Stimulated activated effector memory CD8-positive, alpha-beta T cell treated with anti-CD3 and anti-CD28 coated beads, Interleukin-12 subunit alpha, Interleukin-12 subunit beta, amount 100 ng/mL, for 72 hours (primary cell): Measurements from ENCODE around the gene TSGA10IP.

ENCODE experiments used
- ATAC-seq: fragments of 150-1000 bp; cut with Tn5 transposase; 2 replicates; pipeline ENCODE4 v1.10.0; 2021
- DNase-seq, 2 donors: peaks; one replicate each; pipeline ENCODE4 v3.0.0; 2021 to 2022; ENCODE audit warnings: low spot score in 2 of 2
- H3K27ac Mint-ChIP-seq: one replicate; pipeline ENCODE4 v1.8.0; 2022; ENCODE audit warnings: mild to moderate bottlenecking, mixed read lengths
- H3K36me3 Mint-ChIP-seq: one replicate; pipeline ENCODE4 v1.8.0; 2022; ENCODE audit warnings: mild to moderate bottlenecking, mixed read lengths
- H3K4me1 Mint-ChIP-seq: one replicate; pipeline ENCODE4 v1.8.0; 2022; ENCODE audit warnings: mixed read lengths
- H3K4me3 Mint-ChIP-seq: one replicate; pipeline ENCODE4 v1.8.0; 2022; ENCODE audit warnings: mild to moderate bottlenecking, mixed read lengths
- H3K9me3 Mint-ChIP-seq: one replicate; pipeline ENCODE4 v1.8.0; 2022; ENCODE audit warnings: mixed read lengths

The TSGA10IP gene

GRCh38 chr11:65912845-65913244 is 32.4 kb upstream of the TSGA10IP start:
- H3K27ac Mint-ChIP-seq = no peak overlapping the region
- H3K4me3 Mint-ChIP-seq = no peak overlapping the region
- H3K4me1 Mint-ChIP-seq = peaks cover 32% of the 10 kb centered on the region
- no peaks in the 10 kb centered on the region for H3K9me3 Mint-ChIP-seq
- ATAC-seq = peak; percentile 60
- H3K36me3 Mint-ChIP-seq = peaks cover 8% of the 10 kb centered on the region
- no peak for DNase-seq

DNA sequence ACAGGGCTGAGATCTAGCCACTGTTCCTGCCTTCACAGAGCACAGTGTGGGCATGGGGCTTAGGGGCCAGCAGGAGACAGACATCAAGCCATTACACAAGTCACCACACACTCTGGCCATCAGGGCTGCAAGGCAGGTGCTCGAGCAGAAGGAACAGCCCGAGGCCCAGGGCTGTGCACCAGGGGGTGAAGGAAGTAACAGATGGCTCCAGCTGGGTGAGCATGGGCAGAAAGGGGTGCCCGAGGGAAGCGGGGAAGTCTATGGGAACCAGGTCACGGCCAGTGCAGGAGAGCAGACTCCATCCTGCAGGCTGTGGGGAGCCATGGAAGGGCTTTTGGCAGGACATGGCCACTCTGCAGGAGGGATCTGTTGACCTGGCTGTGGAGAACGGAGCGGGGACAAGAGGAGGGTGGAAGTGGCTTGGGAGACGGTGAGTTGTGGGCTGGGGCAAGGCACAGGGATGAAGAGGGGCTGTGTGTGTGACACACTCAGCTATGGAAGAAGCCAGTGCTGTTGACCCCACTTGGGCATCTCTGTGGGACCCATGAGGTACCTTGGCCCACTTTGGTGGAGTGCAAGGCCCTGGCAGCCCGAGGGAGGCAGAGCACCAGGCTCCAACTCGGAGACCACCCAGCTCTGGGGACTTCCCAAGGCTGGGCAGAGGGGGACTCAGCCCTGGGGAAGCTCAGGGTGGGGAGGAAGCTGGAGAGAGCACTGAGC is 30.0 kb upstream of the TSGA10IP start:
- peaks cover 19% of the 10 kb centered on the region for H3K36me3 Mint-ChIP-seq
- no peak overlapping the region for H3K4me3 Mint-ChIP-seq
- H3K27ac Mint-ChIP-seq = no peak overlapping the region
- ATAC-seq (no peak), DNase-seq (no peak)
- H3K9me3 Mint-ChIP-seq = no peaks in the 10 kb centered on the region
- H3K4me1 Mint-ChIP-seq = peaks cover 30% of the 10 kb centered on the region

DNA sequence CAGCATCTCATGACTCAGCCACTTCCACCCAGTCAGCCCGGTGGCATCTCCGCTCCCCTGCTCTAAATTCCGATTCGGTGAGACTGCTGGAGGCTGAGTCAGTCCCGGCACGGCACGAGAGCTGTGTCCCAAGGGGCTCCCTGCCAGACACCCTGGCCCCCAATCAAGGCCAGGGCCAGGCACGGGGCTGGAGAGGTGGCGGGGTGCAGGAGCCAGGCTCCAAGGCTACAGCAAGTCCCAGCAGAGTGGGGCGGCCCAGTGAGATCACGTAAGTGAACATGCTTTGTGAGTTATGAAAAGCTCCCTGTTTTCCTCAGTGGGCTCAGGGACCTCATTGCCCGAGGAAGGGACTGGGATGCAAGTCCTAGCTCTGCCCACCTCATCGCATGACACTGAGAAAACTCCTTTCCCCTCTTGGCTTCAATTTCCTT is 29.4 kb upstream of the TSGA10IP start:
- H3K27ac Mint-ChIP-seq = peak overlapping the region; percentile 82
- H3K9me3 Mint-ChIP-seq = no peaks in the 10 kb centered on the region
- ATAC-seq (no peak), DNase-seq (no peak)
- H3K4me1 Mint-ChIP-seq = peaks cover 36% of the 10 kb centered on the region
- peaks cover 24% of the 10 kb centered on the region for H3K36me3 Mint-ChIP-seq
- no peak overlapping the region for H3K4me3 Mint-ChIP-seq

GRCh38 chr11:65916391-65916790 is 28.9 kb upstream of the TSGA10IP start:
- H3K36me3 Mint-ChIP-seq = peaks cover 26% of the 10 kb centered on the region
- DNase-seq (no peak), ATAC-seq (no peak)
- peak overlapping the region; percentile 89 for H3K4me3 Mint-ChIP-seq
- peak overlapping the region; percentile 82 for H3K27ac Mint-ChIP-seq
- H3K4me1 Mint-ChIP-seq = peaks cover 37% of the 10 kb centered on the region
- H3K9me3 Mint-ChIP-seq = no peaks in the 10 kb centered on the region

DNA sequence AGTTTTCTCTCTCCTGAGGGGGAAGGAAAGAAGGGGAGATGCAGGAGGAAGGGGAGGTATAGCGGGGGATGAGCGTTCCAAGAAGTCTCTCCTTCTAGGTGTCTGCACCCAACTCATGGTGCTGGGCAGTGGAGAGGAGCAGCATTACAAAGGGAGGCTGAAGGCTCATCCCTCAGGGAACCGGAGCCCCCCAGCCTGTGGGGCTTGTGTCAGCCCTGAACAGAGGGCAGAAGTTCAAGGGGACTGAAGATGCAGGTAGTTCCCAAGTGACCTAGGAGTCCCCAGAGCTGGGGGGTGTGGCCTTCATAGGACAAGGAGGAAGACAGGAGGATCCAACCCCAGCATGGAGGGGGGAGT is 28.2 kb upstream of the TSGA10IP start:
- H3K4me1 Mint-ChIP-seq = peaks cover 39% of the 10 kb centered on the region
- peak overlapping the region; percentile 89 for H3K4me3 Mint-ChIP-seq
- peaks cover 33% of the 10 kb centered on the region for H3K36me3 Mint-ChIP-seq
- H3K9me3 Mint-ChIP-seq = no peaks in the 10 kb centered on the region
- ATAC-seq (no peak), DNase-seq (no peak)
- peak overlapping the region; percentile 82 for H3K27ac Mint-ChIP-seq

- no peaks in the 10 kb centered on the region for H3K9me3 Mint-ChIP-seq
- H3K36me3 Mint-ChIP-seq = peaks cover 39% of the 10 kb centered on the region
- no peak for ATAC-seq
- H3K27ac Mint-ChIP-seq = peak overlapping the region; percentile 82
- no peak for DNase-seq
- peaks cover 43% of the 10 kb centered on the region for H3K4me1 Mint-ChIP-seq
- H3K4me3 Mint-ChIP-seq = peak overlapping the region; percentile 89
Measured at GRCh38 chr11:65917434-65918210, 27.7 kb upstream of the TSGA10IP start.

DNA sequence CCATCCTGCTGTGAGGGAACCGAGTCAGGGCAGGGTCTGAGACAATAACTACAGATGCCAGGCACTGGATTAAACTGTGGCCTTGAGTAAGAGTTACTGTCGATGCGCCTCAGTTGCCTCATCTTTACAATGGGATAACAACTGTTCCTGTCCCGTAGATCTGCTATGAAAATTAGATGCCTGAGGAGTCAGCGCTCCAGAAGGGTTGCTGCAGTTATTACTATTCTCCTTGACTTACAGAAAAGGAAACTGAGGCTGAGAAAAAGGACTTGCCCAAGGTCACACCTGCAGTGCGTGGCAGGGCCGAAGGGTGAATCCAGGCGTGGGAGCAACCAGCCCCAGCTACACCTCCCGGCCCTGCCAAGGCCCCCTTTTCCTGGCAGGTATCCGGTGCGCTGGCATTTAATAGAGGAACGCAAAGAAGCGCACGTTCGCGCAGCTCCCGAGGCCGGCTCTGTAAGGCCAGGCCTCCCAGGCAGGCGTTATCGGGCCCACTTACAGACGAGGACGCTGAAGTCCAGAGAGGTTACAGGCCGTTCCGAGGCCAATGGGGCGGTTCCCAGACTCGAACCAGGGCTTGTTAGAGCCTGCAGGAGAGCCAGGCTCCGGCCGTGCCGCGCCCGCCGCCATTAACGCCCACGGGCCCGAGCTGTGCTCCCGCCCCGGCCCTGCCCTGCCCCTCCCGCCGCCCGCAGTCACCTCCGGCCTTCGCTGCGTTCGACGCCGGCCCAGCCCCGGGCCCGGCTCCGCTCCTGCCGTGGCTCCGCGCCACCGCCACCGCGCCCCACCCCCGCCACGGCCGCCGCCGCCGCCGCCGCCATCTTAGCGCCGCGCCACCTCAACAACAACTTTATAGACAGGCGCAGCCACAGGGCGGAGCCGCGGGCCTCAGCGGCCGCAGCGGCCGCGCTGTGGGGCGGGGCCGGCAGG is 26.8 kb upstream of the TSGA10IP start, which contains the start of gene C11orf68:
C11orf68 (minus strand) TSS at position 852 of the 930 bp plus-strand sequence; CDS start at position 821, 31 bp downstream.
- peak within 1 kb of the TSS; percentile 89 for H3K27ac Mint-ChIP-seq
- H3K4me1 Mint-ChIP-seq = peaks cover 43% of the 10 kb centered on the region
- peaks cover 46% of the 10 kb centered on the region for H3K36me3 Mint-ChIP-seq
- peak within 1 kb of the TSS; percentile 89 for H3K4me3 Mint-ChIP-seq
- no peaks in the 10 kb centered on the region for H3K9me3 Mint-ChIP-seq
- DNase-seq (no peak), ATAC-seq (peak; percentile 77)

- H3K36me3 Mint-ChIP-seq = peaks cover 53% of the 10 kb centered on the region
- peaks cover 43% of the 10 kb centered on the region for H3K4me1 Mint-ChIP-seq
- peak within 1 kb of the TSS; percentile 89 for H3K27ac Mint-ChIP-seq
- ATAC-seq = peak; percentile 94
- H3K9me3 Mint-ChIP-seq = no peaks in the 10 kb centered on the region
- peak; percentile 96 to 98 for DNase-seq
- peak within 1 kb of the TSS; percentile 89 for H3K4me3 Mint-ChIP-seq
Measured at GRCh38 chr11:65919141-65919572, 26.1 kb upstream of the TSGA10IP start, which contains the start of gene DRAP1. Gene DRAP1, plus strand, starts transcription at chr11:65919426. Its CDS starts 76 bp downstream, at chr11:65919502.

GRCh38 chr11:65919573-65920371 is 25.5 kb upstream of the TSGA10IP start:
- ATAC-seq = peak; percentile 59
- H3K27ac Mint-ChIP-seq = peak overlapping the region; percentile 89
- DNase-seq = no peak
- peaks cover 38% of the 10 kb centered on the region for H3K4me1 Mint-ChIP-seq
- peak overlapping the region; percentile 89 for H3K4me3 Mint-ChIP-seq
- H3K36me3 Mint-ChIP-seq = peaks cover 59% of the 10 kb centered on the region
- H3K9me3 Mint-ChIP-seq = no peaks in the 10 kb centered on the region

- peak overlapping the region; percentile 89 for H3K4me3 Mint-ChIP-seq
Measured at GRCh38 chr11:65920372-65920802, 24.9 kb upstream of the TSGA10IP start.

DNA sequence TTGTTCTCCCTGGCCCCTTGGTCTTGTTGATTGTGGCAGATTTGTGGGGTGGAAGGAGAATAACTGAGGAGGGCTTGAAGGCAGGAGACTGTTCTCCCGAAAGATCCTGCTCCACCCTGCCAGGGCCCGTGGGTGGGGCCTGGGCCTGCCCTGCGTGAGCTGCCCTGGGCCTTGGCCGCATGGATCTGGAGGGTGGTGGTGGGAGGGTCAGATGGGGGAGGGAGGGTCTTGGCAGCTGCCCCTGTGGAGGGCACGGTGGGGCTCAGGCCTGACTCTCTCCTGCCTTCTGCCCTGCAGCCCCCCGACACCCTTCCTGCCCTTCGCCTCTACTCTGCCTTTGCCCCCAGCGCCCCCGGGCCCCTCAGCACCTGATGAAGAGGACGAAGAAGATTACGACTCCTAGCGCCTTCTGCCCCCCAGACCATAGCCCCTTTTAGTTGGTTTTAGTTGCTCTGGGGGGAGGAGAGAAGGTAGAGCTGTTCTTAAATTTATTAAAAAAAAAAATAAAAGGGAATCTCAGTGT is 24.2 kb upstream of the TSGA10IP start:
- ATAC-seq = no peak
- Mint-ChIP-seq H3K4me1 (peaks cover 31% of the 10 kb centered on the region), H3K36me3 (peaks cover 59% of the 10 kb centered on the region), H3K9me3 (no peaks in the 10 kb centered on the region), H3K27ac (no peak overlapping the region), H3K4me3 (peak overlapping the region; percentile 89)
- DNase-seq = no peak

More at GRCh38 chr11:65920372-65920802, 24.9 kb upstream of the TSGA10IP start:
- Mint-ChIP-seq H3K9me3 (no peaks in the 10 kb centered on the region), H3K36me3 (peaks cover 59% of the 10 kb centered on the region), H3K4me1 (peaks cover 32% of the 10 kb centered on the region), H3K27ac (peak overlapping the region; percentile 89)
- ATAC-seq = no peak
- DNase-seq = no peak

GRCh38 chr11:65921876-65922275 is 23.4 kb upstream of the TSGA10IP start:
- no peaks in the 10 kb centered on the region for H3K9me3 Mint-ChIP-seq
- H3K36me3 Mint-ChIP-seq = peaks cover 57% of the 10 kb centered on the region
- DNase-seq (no peak), ATAC-seq (no peak)
- H3K4me1 Mint-ChIP-seq = peaks cover 24% of the 10 kb centered on the region
- no peak overlapping the region for H3K27ac Mint-ChIP-seq
- no peak overlapping the region for H3K4me3 Mint-ChIP-seq

- no peak overlapping the region for H3K27ac Mint-ChIP-seq
- peaks cover 59% of the 10 kb centered on the region for H3K36me3 Mint-ChIP-seq
- H3K9me3 Mint-ChIP-seq = no peaks in the 10 kb centered on the region
- no peak overlapping the region for H3K4me3 Mint-ChIP-seq
- DNase-seq (no peak), ATAC-seq (no peak)
- peaks cover 25% of the 10 kb centered on the region for H3K4me1 Mint-ChIP-seq
Measured at GRCh38 chr11:65922565-65922964, 22.7 kb upstream of the TSGA10IP start.

DNA sequence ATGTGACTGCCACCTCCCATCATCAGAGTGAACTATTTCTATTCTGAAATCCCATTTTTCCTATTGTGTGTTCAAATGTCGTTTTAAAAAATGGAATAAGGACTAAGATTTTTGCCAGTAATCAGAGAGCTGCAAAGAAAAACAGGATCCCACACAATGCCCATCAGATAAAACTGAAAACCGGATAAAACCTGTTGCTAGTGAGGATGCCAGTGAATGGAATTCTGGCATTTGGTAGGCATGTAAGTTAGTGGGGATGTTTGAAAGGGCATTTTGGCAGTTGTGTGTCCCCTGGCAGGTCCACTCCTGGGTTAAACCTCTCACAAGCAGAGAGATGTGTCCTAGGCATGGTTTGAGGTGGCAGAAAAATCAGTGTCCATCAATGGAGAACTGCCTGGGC is 19.9 kb upstream of the TSGA10IP start:
- H3K4me1 Mint-ChIP-seq = peaks cover 37% of the 10 kb centered on the region
- H3K27ac Mint-ChIP-seq = peak overlapping the region; percentile 37
- H3K36me3 Mint-ChIP-seq = peaks cover 51% of the 10 kb centered on the region
- ATAC-seq (no peak), DNase-seq (no peak)
- no peak overlapping the region for H3K4me3 Mint-ChIP-seq
- H3K9me3 Mint-ChIP-seq = no peaks in the 10 kb centered on the region
